Measurements from ENCODE around the gene PSD.
A peak's percentile ranks its signal among the peaks of the same experiment; 100 is the strongest.

DNA sequence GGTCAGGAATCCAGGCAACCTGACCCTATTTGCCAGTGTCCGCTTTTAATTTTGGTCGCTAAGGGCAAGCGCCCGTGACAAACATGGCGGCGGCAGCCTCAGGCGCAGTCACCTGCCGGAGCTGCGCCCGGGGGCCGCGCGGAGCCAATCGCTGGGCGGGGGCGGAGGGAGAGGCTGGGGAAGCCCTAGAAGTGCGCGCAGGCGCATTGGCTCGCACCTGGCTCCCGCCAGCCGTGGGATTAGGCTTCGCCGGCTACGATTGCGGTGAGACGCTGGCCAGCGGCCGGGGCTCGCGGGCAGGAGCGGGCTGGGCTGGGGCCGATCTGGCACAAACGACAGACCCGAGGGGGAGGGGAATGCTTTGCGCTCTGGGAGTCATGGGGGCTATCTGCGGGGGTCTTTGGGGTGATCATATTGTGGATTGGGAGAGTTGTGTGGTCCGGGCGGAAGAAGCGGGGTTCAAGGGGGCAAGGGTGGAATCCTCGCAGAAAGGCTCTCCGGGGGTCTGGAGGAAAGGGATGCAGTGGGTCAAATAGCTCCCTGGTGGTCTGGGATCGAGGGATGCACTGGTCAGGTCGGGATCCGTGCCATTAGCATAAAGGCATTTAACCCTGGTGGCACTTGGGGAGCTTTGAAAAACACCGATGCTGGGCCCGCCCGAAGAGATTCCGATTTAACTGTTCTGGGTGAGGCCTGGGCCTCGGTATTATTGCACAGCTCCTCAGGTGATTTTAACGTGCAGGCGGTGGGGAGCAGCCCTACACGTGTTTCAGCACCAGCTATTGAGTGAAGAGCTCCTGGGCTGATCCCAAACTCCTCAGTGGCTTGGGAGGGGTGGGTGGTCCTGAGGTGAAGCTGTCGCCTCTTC is 42.8 kb upstream of the PSD start:
- TF ChIP-seq, protein P1, sequence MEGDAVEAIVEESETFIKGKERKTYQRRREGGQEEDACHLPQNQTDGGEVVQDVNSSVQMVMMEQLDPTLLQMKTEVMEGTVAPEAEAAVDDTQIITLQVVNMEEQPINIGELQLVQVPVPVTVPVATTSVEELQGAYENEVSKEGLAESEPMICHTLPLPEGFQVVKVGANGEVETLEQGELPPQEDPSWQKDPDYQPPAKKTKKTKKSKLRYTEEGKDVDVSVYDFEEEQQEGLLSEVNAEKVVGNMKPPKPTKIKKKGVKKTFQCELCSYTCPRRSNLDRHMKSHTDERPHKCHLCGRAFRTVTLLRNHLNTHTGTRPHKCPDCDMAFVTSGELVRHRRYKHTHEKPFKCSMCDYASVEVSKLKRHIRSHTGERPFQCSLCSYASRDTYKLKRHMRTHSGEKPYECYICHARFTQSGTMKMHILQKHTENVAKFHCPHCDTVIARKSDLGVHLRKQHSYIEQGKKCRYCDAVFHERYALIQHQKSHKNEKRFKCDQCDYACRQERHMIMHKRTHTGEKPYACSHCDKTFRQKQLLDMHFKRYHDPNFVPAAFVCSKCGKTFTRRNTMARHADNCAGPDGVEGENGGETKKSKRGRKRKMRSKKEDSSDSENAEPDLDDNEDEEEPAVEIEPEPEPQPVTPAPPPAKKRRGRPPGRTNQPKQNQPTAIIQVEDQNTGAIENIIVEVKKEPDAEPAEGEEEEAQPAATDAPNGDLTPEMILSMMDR (IDR thresholded peaks at IDR 0.05; ENCODE audit: insufficient read depth, low read length): no peak
- 0 out of 2 replicates have a peak, but pooled peaks have one; percentile 28 for TF ChIP-seq POLR2AphosphoS5 (IDR thresholded peaks at IDR 0.05; ENCODE audit: low read depth)
- TF ChIP-seq, protein P2, sequence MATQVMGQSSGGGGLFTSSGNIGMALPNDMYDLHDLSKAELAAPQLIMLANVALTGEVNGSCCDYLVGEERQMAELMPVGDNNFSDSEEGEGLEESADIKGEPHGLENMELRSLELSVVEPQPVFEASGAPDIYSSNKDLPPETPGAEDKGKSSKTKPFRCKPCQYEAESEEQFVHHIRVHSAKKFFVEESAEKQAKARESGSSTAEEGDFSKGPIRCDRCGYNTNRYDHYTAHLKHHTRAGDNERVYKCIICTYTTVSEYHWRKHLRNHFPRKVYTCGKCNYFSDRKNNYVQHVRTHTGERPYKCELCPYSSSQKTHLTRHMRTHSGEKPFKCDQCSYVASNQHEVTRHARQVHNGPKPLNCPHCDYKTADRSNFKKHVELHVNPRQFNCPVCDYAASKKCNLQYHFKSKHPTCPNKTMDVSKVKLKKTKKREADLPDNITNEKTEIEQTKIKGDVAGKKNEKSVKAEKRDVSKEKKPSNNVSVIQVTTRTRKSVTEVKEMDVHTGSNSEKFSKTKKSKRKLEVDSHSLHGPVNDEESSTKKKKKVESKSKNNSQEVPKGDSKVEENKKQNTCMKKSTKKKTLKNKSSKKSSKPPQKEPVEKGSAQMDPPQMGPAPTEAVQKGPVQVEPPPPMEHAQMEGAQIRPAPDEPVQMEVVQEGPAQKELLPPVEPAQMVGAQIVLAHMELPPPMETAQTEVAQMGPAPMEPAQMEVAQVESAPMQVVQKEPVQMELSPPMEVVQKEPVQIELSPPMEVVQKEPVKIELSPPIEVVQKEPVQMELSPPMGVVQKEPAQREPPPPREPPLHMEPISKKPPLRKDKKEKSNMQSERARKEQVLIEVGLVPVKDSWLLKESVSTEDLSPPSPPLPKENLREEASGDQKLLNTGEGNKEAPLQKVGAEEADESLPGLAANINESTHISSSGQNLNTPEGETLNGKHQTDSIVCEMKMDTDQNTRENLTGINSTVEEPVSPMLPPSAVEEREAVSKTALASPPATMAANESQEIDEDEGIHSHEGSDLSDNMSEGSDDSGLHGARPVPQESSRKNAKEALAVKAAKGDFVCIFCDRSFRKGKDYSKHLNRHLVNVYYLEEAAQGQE (IDR thresholded peaks at IDR 0.05; ENCODE audit: insufficient replicate concordance, low read depth): peak; percentile 87
- TF ChIP-seq GABPA (IDR thresholded peaks at IDR 0.05; ENCODE audit: low read depth): no peak
